AG09309 (cell line): Measurements from ENCODE around the gene CORO6.

Source experiments
- DNase-seq: peaks from one replicate; pipeline ENCODE4 v3.0.0-alpha.2; 2010; ENCODE audit warnings: low read depth
- H3K4me3 ChIP-seq: 2 replicates; pipeline ENCODE4 v1.5.1; 2011; ENCODE audit warnings: mild to moderate bottlenecking, low read depth, low read length, moderate library complexity; ENCODE audit not compliant: control insufficient read depth
- TF ChIP-seq, protein P1 (sequence below): IDR thresholded peaks from 2 replicates; pipeline ENCODE4 v1.5.1; 2011; ENCODE audit warnings: mild to moderate bottlenecking, low read depth, low read length, inconsistent platforms; ENCODE audit not compliant: insufficient read depth, control insufficient read depth; ENCODE audit errors: missing control alignments

Gene CORO6

GRCh38 chr17:29597361-29598172, 25.1 kb downstream of the CORO6 start:
- DNase-seq, result no peak
- H3K4me3 ChIP-seq, result no peak overlapping the region
- TF ChIP-seq, protein P1, sequence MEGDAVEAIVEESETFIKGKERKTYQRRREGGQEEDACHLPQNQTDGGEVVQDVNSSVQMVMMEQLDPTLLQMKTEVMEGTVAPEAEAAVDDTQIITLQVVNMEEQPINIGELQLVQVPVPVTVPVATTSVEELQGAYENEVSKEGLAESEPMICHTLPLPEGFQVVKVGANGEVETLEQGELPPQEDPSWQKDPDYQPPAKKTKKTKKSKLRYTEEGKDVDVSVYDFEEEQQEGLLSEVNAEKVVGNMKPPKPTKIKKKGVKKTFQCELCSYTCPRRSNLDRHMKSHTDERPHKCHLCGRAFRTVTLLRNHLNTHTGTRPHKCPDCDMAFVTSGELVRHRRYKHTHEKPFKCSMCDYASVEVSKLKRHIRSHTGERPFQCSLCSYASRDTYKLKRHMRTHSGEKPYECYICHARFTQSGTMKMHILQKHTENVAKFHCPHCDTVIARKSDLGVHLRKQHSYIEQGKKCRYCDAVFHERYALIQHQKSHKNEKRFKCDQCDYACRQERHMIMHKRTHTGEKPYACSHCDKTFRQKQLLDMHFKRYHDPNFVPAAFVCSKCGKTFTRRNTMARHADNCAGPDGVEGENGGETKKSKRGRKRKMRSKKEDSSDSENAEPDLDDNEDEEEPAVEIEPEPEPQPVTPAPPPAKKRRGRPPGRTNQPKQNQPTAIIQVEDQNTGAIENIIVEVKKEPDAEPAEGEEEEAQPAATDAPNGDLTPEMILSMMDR, result no peak

GRCh38 chr17:29596811-29597210, 25.9 kb downstream of the CORO6 start:
- no peak for DNase-seq
- H3K4me3 ChIP-seq, result no peak overlapping the region
- TF ChIP-seq, protein P1, result no peak

GRCh38 chr17:29595943-29596774, 26.6 kb downstream of the CORO6 start:
- TF ChIP-seq, protein P1, result no peak
- H3K4me3 ChIP-seq, result no peak overlapping the region
- no peak for DNase-seq

DNA sequence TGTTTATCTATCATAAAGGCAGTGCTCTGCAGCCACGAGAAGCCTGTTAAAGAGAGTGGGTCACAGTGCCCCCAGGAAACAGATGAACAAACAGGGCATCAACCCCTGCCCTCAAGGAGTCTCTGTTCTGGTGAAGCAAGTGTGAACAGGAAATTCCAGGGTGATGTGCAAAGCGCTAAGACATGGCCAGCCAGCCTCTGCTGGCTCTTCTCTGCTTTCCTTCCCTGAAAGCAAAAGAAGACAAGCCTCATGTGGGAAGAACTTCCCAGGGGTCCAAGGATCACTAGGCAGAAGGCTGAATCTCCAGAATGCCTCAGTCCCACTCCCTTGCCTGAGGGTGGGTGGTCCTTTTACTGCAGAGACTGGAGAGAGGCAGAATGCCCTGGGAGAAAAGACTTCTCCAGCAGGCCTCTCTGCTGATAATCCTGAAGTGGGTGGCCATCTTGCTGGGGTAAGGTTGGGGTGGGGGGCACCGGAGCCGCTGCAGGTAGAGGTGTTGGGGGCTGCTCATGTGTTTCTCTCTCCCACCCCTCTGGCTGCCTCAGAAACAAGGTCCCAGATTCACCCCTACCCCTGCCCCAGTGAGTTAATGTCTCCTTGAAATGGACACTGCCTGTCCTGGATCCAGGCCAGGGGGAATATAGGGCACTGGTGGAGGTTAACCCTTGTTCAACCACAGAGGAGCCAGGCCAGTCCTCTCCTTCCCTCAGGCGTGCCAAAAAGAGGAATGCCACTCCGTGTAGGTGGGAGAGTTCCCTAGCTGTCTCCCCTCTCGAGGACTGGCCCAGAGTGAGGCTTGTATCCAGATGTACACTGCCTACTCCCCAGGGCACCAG, 27.4 kb downstream of the CORO6 start:
- TF ChIP-seq, protein P1, result no peak

GRCh38 chr17:29594519-29595090, 28.1 kb downstream of the CORO6 start:
- DNase-seq, result no peak
- TF ChIP-seq, protein P1, result no peak
- no peak overlapping the region for H3K4me3 ChIP-seq

More for the DNA sequence above, 27.4 kb downstream of the CORO6 start:
- no peak overlapping the region for H3K4me3 ChIP-seq
- DNase-seq, result no peak
